Measurements from ENCODE around the gene NCBP2.

Gene NCBP2

GRCh38 chr3:196968233-196969133, 26.2 kb upstream of the NCBP2 start, which contains the start of gene PIGZ:
TSS of gene PIGZ (minus strand) at chr3:196968833. CDS start at chr3:196952031, 16,802 bp downstream.
- no peaks in the 10 kb centered on the region for H3K9me2 ChIP-seq (ENCODE audit: low read depth, low read length)
- H3K4me3 ChIP-seq (ENCODE audit: low read depth, low read length, poor library complexity, severe bottlenecking), result peak within 1 kb of the TSS; percentile 97
- no peaks in the 10 kb centered on the region for H3K36me3 ChIP-seq (ENCODE audit: insufficient read depth, low read length)
- H2AFZ ChIP-seq (ENCODE audit: low read length), result peak within 1 kb of the TSS; percentile 93
- H3K79me2 ChIP-seq (ENCODE audit: insufficient read depth, low read length), result no peaks in the 10 kb centered on the region
- peaks cover 18% of the 10 kb centered on the region for H3K4me1 ChIP-seq (ENCODE audit: insufficient read depth, low read length, severe bottlenecking)
- H3K4me2 ChIP-seq (ENCODE audit: low read length), result peak within 1 kb of the TSS; percentile 100
- H3K9me3 ChIP-seq (ENCODE audit: low read length), result peaks cover 2% of the 10 kb centered on the region; the same call in 1 of the 2 replicates
- peak within 1 kb of the TSS; percentile 93 for H3K9ac ChIP-seq (ENCODE audit: low read length)
- TF ChIP-seq EZH2 (IDR thresholded peaks at IDR 0.05; ENCODE audit: borderline replicate concordance, low read length) (no peak), CTCF (IDR thresholded peaks at IDR 0.05; ENCODE audit: low read length) (no peak)
- no peak within 1 kb of the TSS for H3K27ac ChIP-seq (ENCODE audit: low read depth, low read length, poor library complexity, severe bottlenecking)
- no peaks in the 10 kb centered on the region for H4K20me1 ChIP-seq (ENCODE audit: insufficient read depth, low read length)
- H3F3A ChIP-seq (ENCODE audit: insufficient read depth, low read length), result no peaks in the 10 kb centered on the region
- H3K27me3 ChIP-seq (ENCODE audit: insufficient read depth, low read length), result peaks cover 15% of the 10 kb centered on the region; the same call in 1 of the 2 replicates

- TF ChIP-seq EZH2 (IDR thresholded peaks at IDR 0.05; ENCODE audit: borderline replicate concordance, low read length), result no peak
- TF ChIP-seq CTCF (IDR thresholded peaks at IDR 0.05; ENCODE audit: low read length), result no peak
- Histone ChIP-seq H3F3A (ENCODE audit: insufficient read depth, low read length) (no peaks in the 10 kb centered on the region), H3K27ac (ENCODE audit: low read depth, low read length, poor library complexity, severe bottlenecking) (no peak overlapping the region), H4K20me1 (ENCODE audit: insufficient read depth, low read length) (no peaks in the 10 kb centered on the region), H2AFZ (ENCODE audit: low read length) (no peak overlapping the region), H3K36me3 (ENCODE audit: insufficient read depth, low read length) (no peaks in the 10 kb centered on the region), H3K4me1 (ENCODE audit: insufficient read depth, low read length, severe bottlenecking) (peaks cover 26% of the 10 kb centered on the region), H3K9me2 (ENCODE audit: low read depth, low read length) (no peaks in the 10 kb centered on the region), H3K27me3 (ENCODE audit: insufficient read depth, low read length) (peaks cover 15% of the 10 kb centered on the region; the same call in 1 of the 2 replicates), H3K9me3 (ENCODE audit: low read length) (peaks cover 2% of the 10 kb centered on the region; the same call in 1 of the 2 replicates), H3K4me3 (ENCODE audit: low read depth, low read length, poor library complexity, severe bottlenecking) (peak overlapping the region; percentile 62), H3K79me2 (ENCODE audit: insufficient read depth, low read length) (no peaks in the 10 kb centered on the region), H3K4me2 (ENCODE audit: low read length) (peak overlapping the region; percentile 77), H3K9ac (ENCODE audit: low read length) (no peak overlapping the region; the same call in 1 of the 2 replicates)
These were observed 25.3 kb upstream of the NCBP2 start for GRCh38 chr3:196967412-196968232.

- Histone ChIP-seq H3K9ac (ENCODE audit: low read length) (no peak overlapping the region), H3K4me1 (ENCODE audit: insufficient read depth, low read length, severe bottlenecking) (peaks cover 32% of the 10 kb centered on the region), H3K9me2 (ENCODE audit: low read depth, low read length) (no peaks in the 10 kb centered on the region), H3K27me3 (ENCODE audit: insufficient read depth, low read length) (peaks cover 15% of the 10 kb centered on the region; the same call in 1 of the 2 replicates), H3K9me3 (ENCODE audit: low read length) (peaks cover 2% of the 10 kb centered on the region; the same call in 1 of the 2 replicates), H4K20me1 (ENCODE audit: insufficient read depth, low read length) (no peaks in the 10 kb centered on the region), H3K79me2 (ENCODE audit: insufficient read depth, low read length) (no peaks in the 10 kb centered on the region), H3K27ac (ENCODE audit: low read depth, low read length, poor library complexity, severe bottlenecking) (no peak overlapping the region), H3K4me3 (ENCODE audit: low read depth, low read length, poor library complexity, severe bottlenecking) (no peak overlapping the region), H3K36me3 (ENCODE audit: insufficient read depth, low read length) (no peaks in the 10 kb centered on the region), H2AFZ (ENCODE audit: low read length) (no peak overlapping the region), H3K4me2 (ENCODE audit: low read length) (no peak overlapping the region), H3F3A (ENCODE audit: insufficient read depth, low read length) (no peaks in the 10 kb centered on the region)
- no peak for TF ChIP-seq EZH2 (IDR thresholded peaks at IDR 0.05; ENCODE audit: borderline replicate concordance, low read length)
These were observed 24.4 kb upstream of the NCBP2 start for GRCh38 chr3:196966526-196967401.

Data from OCI-LY1 (cell line).